ENCODE data around the gene FGG.

Gene FGG

GRCh38 chr4:154622598-154622997, 10.1 kb upstream of the FGG start:
- no peak overlapping the region for H3K4me3 ChIP-seq (ENCODE audit: low read depth, low read length)
- peak; percentile 42; the same call in 1 of the 2 replicates for TF ChIP-seq CTCF (IDR thresholded peaks at IDR 0.05; ENCODE audit: borderline replicate concordance, insufficient read depth, low read depth, low read length)

- TF ChIP-seq CTCF (IDR thresholded peaks at IDR 0.05; ENCODE audit: borderline replicate concordance, insufficient read depth, low read depth, low read length) = no peak
- no peak overlapping the region for H3K4me3 ChIP-seq (ENCODE audit: low read depth, low read length)
Observed at GRCh38 chr4:154620111-154620510, 7.7 kb upstream of the FGG start.

- TF ChIP-seq CTCF (IDR thresholded peaks at IDR 0.05; ENCODE audit: borderline replicate concordance, insufficient read depth, low read depth, low read length) = peak; percentile 70
- H3K4me3 ChIP-seq (ENCODE audit: low read depth, low read length) = no peak overlapping the region
Observed at GRCh38 chr4:154618708-154619315, 6.4 kb upstream of the FGG start.

GRCh38 chr4:154617820-154618317, 5.4 kb upstream of the FGG start:
- TF ChIP-seq CTCF (IDR thresholded peaks at IDR 0.05; ENCODE audit: borderline replicate concordance, insufficient read depth, low read depth, low read length) = no peak

GRCh38 chr4:154616731-154617130, 4.3 kb upstream of the FGG start:
- no peak for TF ChIP-seq CTCF (IDR thresholded peaks at IDR 0.05; ENCODE audit: borderline replicate concordance, insufficient read depth, low read depth, low read length)
- H3K4me3 ChIP-seq (ENCODE audit: low read depth, low read length) = no peak overlapping the region

More at GRCh38 chr4:154617820-154618317, 5.4 kb upstream of the FGG start:
- no peak overlapping the region for H3K4me3 ChIP-seq (ENCODE audit: low read depth, low read length)

GRCh38 chr4:154616287-154616686, 3.8 kb upstream of the FGG start:
- no peak for TF ChIP-seq CTCF (IDR thresholded peaks at IDR 0.05; ENCODE audit: borderline replicate concordance, insufficient read depth, low read depth, low read length)
- no peak overlapping the region for H3K4me3 ChIP-seq (ENCODE audit: low read depth, low read length)

GRCh38 chr4:154615211-154615610, 2.8 kb upstream of the FGG start:
- TF ChIP-seq CTCF (IDR thresholded peaks at IDR 0.05; ENCODE audit: borderline replicate concordance, insufficient read depth, low read depth, low read length) = no peak
- H3K4me3 ChIP-seq (ENCODE audit: low read depth, low read length) = no peak overlapping the region

Measured in GM12875 (cell line).